ENCODE results near the gene DMGDH.

The DMGDH gene

DNA sequence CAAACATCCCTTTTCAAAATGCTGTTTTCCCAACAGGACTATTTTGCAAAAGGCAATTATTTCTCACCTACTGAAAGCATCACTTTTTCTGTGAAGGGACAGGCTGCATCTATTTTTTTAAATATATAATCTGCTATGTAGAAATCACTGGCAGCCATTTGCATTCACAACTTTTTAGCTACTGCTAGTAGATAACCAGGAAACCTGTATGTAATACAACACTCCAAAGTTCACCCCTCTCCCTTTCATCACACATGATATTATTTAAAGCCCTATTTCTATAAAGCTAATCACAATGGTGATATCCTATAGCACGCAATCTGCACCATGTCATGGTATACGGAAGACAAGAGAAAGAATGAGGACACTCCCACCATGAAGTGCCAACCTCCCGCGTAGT, 9.8 kb downstream of the DMGDH start:
- DNase-seq: no peak

- no peak for DNase-seq
Measured at GRCh38 chr5:79056847-79057246, 12.6 kb downstream of the DMGDH start.

GRCh38 chr5:79055017-79055416, 14.5 kb downstream of the DMGDH start:
- no peak for DNase-seq

DNA sequence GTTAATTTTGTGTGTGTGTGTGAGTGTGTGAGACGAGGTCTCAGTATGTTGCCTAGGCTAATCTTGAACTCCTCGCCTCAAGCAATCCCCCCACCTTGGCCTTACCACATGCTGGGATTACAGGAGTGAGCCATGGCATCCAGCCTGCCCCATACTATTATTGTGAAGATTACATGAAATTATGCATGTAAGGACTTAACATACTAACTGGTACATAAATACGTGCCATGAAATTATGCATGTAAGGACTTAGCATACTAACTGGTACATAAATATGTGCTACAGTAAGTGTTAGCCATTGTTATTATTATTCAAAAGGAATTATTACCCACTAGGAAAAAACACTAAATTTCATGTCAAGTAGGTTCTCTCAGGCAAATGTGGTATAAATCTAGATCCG, 16.2 kb downstream of the DMGDH start:
- no peak for DNase-seq

- no peak for DNase-seq
Measured at GRCh38 chr5:79050498-79050897, 19.0 kb downstream of the DMGDH start.

GRCh38 chr5:79048437-79048836, 21.0 kb downstream of the DMGDH start:
- no peak for DNase-seq

DNA sequence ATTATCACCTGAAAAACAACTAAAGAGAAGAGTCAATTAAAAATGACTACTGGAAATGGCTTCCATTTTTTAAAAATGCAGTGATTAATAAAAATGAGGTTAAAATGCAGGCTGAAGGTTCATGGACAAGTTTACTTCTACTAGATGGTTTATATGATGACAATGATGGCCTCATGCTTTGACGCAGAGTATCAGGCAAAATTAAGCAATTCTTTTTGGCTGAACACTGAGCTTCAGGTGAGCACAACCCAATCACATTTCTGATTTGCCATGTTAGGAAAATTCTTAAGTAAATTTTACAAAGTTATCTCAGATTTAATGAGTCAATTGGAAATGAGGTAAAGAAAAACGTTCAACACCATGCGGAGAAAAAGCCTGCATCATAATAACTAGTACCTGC, 22.3 kb downstream of the DMGDH start:
- no peak for DNase-seq

- no peak for DNase-seq
Measured at GRCh38 chr5:79042188-79042587, 27.3 kb downstream of the DMGDH start.

DNA sequence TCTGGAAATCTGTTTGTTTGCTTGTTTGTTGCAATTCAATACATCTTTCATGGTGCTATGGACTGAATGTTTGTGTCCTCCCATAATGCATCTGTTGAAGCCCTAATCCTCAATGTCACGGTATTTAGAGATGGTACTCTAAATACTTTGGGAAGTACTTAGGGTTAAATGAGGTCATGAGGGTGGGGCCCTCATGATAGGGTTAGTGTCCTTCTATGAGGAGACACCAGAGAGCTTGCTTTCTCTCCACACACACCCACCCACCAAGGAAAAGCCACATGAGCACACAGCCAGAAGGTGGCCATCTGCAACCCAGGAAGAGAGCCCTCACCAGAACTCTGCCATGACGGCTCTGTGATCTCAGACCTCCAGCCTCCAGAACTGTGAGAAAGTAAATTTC, 32.7 kb downstream of the DMGDH start:
- no peak for DNase-seq

DNA sequence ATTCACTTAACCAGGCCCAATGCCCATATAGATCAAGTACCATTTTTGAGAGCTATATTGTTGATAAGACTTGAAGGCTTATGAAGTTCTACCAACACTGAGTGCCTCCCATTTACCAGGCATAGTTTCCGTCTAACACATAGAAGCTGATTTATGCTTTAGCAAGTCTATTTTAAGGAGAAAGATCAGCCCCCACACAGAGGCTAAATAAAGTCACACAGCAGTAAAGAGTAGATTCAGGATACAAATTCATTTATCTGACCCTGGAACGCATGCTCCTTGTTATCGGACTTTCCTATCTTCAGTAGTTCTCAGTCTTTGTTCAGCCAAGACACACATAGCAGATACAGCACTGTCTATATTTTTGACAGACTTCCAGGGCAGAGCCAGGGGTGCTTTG, 34.2 kb downstream of the DMGDH start:
- no peak for DNase-seq

DNA sequence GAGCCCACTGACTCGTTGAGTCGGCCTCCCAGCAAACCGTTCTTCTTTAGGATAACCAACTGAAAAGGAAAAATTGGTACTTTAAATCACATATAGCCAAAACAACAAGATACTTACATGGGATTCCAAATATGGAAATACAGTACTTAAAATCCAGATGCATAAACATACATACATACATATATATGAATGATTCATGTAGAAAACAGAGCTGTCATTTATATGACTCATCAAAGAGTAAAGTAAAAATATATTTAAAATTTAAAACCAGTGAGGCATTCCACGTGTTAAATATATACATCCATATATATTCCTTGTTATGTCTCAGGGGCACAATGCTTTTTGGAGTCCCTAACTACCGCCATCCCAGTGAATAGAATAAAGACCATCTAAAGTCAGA, 36.7 kb downstream of the DMGDH start:
- DNase-seq: no peak

DNA sequence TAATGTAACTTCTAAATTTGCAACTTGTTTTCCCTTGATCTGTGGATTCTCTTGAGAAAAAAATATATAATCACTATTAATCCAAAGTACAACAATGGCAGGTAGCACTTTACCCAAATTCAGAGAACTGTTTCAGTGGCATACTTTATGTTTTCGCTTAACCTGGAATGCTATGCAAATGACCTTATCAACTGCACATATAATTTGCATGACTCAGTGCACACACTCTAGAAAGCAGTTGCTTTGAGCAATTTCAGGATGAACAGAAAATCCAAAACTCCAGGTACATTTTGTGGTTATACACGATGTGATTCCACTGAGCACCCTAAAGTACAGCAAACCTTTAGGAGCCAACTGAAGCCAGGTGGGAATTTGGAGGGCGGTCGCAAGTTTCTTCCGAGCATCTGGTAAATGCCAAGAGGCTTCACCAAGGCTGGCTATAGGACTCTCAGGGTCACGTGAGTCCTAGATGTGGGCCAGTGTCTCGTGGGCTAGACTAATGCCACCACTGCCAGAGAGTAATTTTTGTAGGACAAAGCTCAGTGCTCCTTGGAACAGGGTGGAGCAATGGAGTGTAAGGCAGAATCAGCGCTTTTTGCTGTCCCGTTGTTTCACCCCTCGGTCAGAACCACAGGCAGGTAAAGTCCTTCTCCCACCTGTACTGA, 37.3 kb downstream of the DMGDH start:
- peak; percentile 41 for DNase-seq

GRCh38 chr5:79031485-79031867, 38.0 kb downstream of the DMGDH start:
- no peak for DNase-seq

DNA sequence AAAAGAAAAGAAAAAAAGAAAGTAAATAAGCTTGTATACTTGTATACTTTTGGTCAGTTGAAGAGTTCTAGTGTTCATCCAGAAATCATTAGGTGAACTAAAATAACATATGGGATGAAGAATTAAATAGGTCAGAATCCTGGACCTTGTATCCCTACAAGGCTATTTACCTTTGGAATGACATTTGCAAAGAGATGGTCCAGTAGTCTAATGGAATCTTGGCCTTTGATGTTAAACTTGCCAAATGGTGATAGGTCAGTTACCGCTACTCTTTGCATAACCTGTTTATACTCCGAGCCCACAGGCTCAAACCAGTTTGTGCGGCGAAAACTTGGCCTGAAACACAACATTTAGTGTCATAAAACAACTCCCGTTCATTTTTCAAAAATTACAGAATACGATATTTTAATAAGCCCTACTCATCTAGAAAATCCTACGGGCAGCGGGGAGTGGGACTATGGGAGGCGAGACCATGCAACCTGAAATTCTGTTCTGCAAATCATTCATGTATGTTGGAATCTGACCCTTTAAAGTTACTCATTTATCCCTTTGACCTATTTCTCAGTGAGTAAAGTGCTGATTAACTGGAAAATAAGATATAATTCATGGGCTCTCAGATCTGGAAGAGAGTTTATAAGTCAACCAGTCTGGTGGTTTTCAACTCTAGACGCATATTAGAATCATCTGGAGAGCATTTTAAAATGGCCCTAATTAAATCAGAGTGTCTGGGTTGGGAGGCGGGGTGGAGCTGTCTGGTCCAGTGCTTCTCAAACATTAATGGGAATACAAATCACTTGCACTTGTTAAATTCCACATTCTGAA, 38.6 kb downstream of the DMGDH start:
- DNase-seq: peak; percentile 13

GRCh38 chr5:79025054-79025472, 44.4 kb downstream of the DMGDH start:
- no peak for DNase-seq

- DNase-seq: no peak
Measured at GRCh38 chr5:79023947-79024346, 45.5 kb downstream of the DMGDH start.

DNA sequence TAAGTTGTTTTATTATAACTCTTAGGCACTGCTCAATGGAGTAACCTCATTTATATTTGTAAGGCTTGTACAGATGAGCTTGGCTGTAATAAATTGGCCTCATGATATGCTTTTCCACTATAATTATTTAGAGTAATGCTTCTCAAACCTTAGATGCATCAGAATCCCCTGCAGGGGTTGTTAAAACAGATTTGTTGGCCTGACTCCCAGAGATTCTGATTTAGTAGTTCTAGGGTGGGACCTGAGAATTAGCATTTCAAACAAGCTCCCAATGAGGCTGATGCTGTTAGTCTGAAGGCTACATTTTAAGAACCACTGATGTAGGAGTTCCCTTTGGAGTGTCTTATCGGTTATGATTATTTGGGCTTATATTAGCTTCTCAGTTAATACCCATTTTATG, 46.1 kb downstream of the DMGDH start:
- DNase-seq: no peak

DNA sequence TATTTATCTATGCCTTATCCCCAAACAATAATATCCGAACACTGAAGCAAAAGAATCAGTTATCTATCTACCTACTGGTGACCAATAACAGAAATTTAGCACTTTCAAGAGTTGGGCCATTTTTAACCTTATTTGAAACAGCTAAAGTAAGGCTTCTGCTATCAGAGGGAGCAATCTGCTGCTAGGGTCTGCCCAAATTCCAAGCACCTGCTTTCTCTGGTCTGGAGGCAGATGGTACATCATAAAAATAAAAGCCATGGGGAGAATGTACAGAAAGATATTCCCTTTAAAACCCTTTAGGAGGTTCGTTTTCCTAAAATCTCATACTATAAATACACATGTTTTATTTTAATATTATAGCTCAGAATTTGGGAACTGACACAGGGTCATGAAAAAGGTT, 46.7 kb downstream of the DMGDH start:
- no peak for DNase-seq

GRCh38 chr5:79021753-79022152, 47.7 kb downstream of the DMGDH start:
- no peak for DNase-seq

DNA sequence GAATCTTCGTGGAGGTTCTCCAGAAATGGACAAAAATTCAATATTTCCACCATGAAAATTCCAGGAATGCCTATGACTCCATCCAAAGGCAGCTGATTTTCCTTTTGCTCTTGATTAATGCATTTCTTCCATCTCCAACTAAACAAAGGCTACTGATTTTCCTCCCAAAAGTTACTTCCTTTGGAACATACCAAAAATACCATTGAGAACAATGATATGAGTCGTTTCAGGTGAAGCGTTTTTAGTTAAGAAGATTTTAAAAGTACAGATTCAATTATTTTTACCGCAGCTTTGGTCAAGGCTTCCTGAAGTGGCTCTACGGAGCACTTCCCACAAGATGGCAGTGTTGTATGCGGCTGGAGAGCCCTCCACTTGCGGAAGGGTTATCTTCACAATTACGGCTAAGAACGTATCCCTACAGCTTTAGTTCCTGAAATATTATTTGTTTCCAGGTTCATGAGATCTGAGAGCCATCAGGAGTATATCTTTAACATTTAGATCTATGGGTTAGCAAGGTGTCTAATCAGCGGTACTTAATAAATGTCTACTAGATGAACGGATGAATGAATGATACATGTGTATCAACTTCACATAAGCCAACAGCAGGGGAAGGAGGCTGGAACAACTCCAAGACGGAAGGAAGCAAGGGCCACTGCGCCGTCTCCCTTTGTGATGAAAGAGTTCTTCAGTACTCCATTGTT, 48.5 kb downstream of the DMGDH start:
- no peak for DNase-seq

DNA sequence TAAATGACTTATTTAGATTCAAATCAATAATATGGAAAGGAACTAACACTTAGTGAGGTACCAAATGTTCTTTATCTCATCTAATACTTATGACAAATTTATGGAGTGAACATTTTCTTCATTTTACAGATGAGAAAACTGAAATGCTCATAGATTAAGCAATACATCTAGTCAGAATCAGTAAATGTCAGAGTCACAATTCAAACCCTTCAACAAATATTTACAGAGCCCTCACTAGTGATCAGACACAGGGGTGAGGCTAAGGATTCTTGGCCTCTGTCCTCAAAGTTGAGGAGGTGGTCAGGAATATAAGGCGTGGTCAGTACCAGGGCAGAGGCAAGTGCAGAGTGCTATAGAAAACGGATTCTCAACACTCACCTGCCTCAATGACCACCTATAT, 54.8 kb downstream of the DMGDH start:
- no peak for DNase-seq

GRCh38 chr5:79011869-79012268, 57.6 kb downstream of the DMGDH start:
- DNase-seq: no peak

GRCh38 chr5:79011219-79011836, 58.1 kb downstream of the DMGDH start:
- no peak for DNase-seq

DNA sequence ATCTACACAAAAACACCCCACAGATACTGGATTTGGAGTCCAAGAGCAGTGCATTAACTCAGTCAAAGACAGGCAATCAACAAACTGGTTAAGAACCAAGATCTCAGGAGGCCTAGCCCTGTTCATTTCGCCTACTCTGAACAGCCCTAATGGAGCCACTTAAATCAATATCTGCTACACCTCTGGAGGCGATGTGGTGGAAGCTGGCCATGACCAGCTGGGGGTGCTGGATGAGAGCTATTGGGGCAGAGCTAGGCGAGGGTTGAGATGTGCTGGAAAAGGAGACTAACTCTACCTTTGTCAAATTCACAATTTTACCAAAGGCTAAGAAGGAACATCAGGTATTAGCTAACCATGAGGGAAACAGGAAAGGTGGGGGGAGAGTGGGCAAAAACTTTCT, 61.1 kb downstream of the DMGDH start:
- no peak for DNase-seq
